GM19043 (cell line): ENCODE measurements around the gene PPP1R3G.

Experiments used
- ATAC-seq: cut with Tn5 transposase; IDR thresholded peaks from one replicate; pipeline ENCODE4 v1.9.1; 2021; ENCODE audit warnings: low read depth; ENCODE audit not compliant: unreplicated experiment

The PPP1R3G gene

DNA sequence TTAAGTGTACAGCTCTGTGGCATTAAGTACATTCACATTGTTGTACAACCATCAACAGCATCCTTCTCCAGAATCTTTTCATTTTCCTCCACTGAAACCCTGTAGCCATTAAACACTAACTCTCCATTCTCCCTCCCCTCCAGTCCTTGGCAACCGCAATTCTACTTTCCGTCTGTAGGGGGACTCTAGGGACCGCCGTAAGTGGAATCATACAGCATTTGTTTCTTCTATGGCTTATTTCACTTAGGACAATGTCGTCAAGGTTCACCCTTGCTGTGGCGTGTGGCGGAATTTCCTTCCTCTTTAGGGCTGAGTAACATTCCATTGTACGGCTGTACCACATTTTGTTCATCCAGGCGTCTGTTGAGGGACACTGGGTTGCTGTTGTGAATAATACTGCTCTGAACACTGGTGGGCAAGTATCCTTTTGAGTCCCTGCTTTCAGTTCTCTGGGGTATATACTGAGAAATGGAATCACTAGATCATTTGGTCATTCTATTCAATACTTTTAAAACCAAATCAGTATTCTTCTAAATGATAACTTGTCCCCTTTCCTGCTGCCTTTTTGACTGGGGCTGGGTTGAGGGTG lies 50.7 kb downstream of the PPP1R3G start:
- ATAC-seq, result no peak

DNA sequence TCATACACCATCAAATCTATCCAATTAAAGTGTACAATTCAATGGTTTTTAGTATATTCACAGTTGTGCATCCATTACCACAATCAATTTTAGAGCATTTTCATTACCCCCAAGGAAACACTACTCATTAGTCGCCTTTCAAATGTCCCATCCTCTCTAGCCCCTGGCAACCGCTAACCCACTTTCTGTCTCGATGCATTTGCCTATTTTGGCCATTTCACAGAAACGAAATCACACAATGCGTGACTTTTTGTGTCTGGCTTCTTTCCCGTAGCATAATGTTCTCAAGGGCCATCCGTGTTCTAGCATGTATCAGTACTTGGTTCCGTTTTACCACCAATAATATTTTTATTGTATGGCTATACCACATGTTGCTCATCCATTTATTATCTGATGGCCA lies 51.7 kb downstream of the PPP1R3G start:
- ATAC-seq, result no peak
